Activated CD4-positive, CD25-positive, alpha-beta regulatory T cell treated with anti-CD3 and anti-CD28 coated beads, Interleukin-2, amount 50 U/mL, for 24 hours (primary cell): ENCODE results near the gene IL25.
"Not testable (repeated sequence)": the region's sequence is repeated elsewhere in the genome, so short reads cannot be mapped to it uniquely, and the experiment has no call there.

Experiments
- ATAC-seq, 2 donors: fragments of 150-1000 bp; cut with Tn5 transposase; one replicate each; pipeline ENCODE4 v1.10.0; 2021; ENCODE audit warnings: mild to moderate bottlenecking in 1 of 2, moderate library complexity in 1 of 2

IL25 gene

GRCh38 chr14:23372509-23372908 is at the start of gene IL25:
Gene IL25, plus strand, starts transcription at chr14:23372809.
- no peak for ATAC-seq

DNA sequence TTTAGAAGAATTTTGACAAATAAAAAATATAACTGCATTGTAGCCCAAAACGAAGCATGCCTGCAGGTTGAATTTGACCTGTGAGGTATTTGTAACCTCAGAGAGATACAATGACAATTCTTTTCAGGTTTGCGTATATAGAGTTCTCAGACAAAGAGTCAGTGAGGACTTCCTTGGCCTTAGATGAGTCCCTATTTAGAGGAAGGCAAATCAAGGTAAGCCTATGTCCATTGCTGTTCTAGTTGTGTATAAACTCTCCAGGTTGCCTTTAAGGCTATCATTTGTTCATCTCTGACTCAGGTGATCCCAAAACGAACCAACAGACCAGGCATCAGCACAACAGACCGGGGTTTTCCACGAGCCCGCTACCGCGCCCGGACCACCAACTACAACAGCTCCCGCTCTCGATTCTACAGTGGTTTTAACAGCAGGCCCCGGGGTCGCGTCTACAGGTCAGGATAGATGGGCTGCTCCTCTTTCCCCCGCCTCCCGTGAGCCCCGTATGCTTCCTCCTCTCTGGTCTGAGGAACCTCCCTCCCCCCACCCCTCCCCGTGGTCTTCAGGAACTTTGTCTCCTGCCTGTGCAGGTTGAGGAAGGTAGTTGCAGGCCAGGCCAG is 48.7 kb upstream of the IL25 start:
- ATAC-seq, result no peak

- ATAC-seq, result no peak
These were observed 48.2 kb upstream of the IL25 start for GRCh38 chr14:23324455-23324846.

DNA sequence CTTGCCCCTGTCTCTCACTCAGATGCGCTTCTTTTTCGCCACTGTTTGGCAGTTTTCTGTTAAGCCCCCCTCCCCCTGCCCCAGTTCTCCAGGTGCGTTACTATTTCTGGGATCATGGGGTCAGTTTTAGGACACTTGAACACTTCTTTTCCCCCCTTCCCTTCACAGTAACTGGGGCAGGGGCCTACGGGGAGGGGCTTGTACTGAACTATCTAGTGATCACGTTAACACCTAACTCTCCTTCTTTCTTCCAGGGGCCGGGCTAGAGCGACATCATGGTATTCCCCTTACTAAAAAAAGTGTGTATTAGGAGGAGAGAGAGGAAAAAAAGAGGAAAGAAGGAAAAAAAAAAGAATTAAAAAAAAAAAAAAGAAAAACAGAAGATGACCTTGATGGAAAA is 47.6 kb upstream of the IL25 start:
- ATAC-seq, result no peak

DNA sequence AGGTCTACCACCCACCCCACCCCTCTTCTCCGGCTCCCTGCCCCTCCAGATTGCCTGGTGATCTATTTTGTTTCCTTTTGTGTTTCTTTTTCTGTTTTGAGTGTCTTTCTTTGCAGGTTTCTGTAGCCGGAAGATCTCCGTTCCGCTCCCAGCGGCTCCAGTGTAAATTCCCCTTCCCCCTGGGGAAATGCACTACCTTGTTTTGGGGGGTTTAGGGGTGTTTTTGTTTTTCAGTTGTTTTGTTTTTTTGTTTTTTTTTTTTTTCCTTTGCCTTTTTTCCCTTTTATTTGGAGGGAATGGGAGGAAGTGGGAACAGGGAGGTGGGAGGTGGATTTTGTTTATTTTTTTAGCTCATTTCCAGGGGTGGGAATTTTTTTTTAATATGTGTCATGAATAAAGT is 46.9 kb upstream of the IL25 start:
- not testable (repeated sequence) for ATAC-seq

DNA sequence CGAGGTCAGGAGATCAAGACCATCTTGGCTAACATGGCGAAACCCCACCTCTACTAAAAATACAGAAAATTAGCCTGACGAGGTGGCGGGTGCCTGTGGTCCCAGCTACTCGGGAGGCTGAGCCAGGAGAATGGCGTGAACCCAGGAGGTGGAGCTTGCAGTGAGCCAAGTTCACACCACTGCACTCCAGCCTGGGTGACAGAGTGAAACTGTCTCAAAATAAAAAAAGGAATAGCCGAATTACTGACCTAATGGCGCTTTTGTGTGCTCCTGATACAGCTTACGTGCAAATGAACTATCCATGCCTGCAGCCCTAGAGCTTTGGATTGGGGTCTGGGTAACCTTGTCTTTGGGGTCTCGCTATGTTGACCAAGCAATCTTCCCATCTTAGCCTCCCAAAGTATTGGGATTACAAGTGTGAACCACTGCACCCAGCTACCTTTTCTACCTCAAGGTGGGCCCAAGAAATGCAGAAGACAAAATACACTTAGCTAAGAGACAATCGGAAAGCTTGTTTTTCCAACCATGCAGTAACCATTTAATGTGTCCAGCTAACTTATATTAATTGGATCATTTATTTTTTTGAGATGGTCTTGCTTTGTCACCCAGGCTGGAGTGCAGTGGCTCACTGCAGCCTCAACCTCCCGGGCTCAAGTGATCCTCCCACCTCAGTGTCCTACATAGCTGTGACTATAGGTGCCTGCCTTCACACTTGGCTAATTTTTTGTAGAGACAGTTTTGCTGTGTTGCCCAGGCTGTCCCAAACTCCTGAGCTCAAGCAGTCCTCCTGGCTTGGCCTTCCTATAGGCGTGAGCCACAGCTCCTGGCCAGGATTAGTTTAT is 45.9 kb upstream of the IL25 start:
- ATAC-seq, result no peak

DNA sequence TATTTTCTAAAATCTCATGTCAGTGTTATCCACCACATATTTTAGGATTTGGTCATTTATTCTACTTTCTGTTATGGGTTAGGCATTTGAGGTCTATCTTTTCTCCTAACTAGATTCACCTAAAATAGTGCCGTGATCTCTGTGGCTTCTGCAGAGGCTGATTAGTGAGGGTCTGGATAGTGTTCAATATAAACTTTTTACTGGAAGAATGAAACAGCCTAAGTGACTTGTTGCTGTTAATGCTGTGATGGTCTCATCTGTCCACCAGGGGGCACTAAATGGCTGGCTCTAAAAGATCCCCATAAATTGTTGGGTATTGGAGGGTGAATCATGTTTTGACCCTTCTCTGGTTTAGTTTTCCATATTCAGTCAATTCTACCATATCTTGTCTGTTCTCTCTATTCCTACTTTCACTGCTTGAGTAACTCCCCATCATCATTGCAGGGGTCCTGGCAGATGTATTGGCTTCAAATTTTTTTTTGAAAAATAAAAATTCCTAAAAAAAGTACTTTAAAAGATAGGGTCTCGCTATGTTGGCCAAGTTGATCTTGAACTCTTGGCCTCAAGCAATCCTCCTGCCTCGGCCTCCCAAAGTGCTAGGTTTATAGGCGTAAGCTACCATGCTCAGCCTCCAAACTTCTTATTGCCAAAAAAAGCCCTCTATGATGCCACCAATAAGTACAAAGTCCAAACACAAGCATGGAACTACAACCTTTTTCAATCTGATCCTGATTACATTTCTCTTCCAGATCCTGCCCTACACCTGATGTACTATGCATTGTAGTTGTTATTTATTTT is 44.5 kb upstream of the IL25 start:
- ATAC-seq, result peak; percentile 51 to 65

- no peak for ATAC-seq
These were observed 37.0 kb upstream of the IL25 start for GRCh38 chr14:23335623-23336022.

GRCh38 chr14:23339506-23340268 is 32.9 kb upstream of the IL25 start:
- ATAC-seq, result no peak

- ATAC-seq, result no peak
These were observed 28.1 kb upstream of the IL25 start for GRCh38 chr14:23344481-23344880.

DNA sequence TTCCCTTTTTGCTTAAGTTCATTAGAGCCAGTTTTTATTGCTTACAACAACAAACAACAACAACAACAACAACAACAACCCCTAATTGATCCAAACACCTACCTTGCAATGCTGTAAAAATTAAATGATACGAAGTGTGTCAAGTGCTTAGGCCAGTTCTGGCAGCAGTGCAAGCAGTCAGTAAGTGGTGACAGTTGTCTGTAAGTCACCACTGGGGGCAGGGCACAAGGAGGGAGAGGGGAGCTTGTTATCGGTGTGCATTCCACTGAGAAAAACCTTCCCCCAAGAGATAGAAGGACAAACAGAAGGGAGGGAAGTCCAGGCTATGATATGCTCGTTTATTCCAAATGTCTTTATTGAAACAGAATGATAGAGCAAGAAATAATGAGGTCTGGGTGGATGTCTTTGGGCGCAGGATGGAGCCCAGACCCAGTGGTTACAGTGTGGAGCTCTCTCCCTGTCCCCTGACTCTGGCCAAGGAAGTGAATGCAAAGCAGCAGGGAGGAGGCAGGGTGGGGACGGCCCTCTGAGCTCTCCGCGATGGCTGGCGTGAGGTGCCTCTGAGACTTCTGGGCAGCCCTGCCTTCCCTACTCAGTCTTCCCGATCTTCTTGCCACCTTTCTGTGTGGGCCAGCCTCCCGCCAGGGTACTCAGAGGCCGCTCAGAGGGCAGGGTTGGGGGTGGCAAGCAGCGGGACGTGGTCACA is 26.5 kb upstream of the IL25 start:
- no peak for ATAC-seq

DNA sequence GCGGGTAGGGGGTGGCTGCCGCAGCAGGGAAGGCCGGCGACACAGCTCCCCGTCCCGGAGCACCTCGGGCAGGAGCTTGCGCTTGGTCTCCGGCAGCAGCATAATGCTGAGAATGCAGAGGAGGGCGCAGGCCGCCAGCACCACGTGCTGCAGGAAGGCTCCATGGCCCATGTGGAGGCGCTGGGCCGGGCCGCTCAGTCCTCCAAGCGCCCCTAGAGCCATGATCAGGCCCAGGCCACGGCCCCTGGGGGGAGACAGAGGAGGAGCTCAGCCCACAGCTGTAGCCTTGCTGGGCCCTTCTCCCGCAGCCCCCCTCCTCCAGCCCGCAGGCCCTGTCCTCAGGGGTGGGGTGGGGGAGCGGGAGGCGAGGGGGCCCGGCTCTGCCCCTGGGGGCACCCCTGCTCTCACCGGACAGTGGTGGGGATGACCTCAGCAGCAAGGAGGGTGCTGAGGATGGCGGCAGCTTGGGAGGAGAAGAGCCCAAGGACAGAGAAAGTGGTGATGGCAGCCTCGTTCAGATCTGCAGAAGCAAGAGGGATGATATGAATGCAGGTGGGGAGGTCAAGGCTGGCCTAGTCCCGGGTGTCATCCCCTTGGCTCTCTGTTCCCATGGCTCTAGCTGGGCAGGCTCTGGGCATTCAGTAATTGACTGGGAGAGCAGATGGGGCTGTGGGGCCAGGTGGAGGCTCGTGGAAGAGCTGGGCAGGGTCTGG is 25.8 kb upstream of the IL25 start:
- no peak for ATAC-seq

DNA sequence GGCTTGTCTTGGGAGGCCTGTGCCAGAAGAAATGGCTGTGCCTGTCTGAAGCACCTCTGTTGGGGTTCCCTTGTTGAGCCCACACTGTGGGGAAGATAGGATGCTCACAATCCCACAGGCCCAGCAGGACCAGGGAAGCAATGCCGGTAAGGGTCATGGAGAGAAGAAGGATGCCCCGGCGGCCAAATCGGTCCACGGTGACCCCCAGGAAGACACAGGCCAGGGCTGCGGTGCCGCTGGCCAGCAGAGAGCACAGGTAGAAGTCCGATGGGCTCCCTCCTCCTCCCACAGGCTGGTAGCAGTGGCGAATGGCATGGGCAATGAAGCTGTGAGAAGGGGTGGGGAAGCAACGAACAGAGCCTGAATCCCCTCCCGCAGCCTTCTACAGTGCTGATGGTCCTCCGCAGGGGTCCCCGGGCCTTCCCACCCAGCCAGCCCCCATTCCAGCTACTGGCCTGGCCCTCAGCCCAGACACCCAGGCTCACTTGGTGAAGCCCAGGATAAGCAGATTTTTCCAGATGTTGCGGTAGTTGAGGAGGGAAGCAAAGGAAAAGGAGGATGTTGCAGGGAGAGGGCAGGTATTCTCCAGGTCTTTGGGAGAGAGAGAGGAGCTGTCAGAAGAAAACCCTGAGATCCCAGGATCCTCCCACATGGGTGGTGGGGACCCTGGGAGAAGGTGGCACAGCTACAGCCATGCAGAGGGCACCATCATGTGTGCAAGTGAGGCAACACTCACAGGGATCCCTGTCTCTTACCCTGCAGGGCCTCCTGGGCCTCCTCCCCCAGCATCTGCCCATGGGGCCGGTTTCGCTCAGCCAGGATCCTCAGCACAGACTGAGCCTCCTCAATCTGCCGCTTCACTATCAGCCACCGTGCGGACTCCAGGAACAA is 25.0 kb upstream of the IL25 start:
- no peak for ATAC-seq

DNA sequence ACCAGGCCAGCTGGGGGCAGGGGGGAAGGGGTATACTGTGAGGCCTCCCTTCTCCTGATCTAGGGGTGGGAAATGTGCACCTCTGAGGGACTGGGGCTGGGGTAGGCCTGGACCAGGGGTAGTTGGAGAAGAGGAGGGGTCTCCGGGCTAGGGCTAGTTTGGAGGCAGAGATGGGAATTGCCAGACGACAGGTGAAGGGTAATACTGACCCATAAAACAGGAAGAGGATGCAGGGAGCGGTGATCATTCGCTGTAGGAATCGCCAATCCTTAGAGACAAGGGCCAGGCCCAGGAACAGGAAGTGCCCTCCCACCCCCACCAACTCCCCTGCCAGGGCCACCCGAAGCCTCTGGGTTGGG is 24.3 kb upstream of the IL25 start:
- ATAC-seq, result no peak

GRCh38 chr14:23349156-23349845 is 23.3 kb upstream of the IL25 start:
- ATAC-seq, result no peak

- no peak for ATAC-seq
These were observed 20.7 kb upstream of the IL25 start for GRCh38 chr14:23351681-23352505.

DNA sequence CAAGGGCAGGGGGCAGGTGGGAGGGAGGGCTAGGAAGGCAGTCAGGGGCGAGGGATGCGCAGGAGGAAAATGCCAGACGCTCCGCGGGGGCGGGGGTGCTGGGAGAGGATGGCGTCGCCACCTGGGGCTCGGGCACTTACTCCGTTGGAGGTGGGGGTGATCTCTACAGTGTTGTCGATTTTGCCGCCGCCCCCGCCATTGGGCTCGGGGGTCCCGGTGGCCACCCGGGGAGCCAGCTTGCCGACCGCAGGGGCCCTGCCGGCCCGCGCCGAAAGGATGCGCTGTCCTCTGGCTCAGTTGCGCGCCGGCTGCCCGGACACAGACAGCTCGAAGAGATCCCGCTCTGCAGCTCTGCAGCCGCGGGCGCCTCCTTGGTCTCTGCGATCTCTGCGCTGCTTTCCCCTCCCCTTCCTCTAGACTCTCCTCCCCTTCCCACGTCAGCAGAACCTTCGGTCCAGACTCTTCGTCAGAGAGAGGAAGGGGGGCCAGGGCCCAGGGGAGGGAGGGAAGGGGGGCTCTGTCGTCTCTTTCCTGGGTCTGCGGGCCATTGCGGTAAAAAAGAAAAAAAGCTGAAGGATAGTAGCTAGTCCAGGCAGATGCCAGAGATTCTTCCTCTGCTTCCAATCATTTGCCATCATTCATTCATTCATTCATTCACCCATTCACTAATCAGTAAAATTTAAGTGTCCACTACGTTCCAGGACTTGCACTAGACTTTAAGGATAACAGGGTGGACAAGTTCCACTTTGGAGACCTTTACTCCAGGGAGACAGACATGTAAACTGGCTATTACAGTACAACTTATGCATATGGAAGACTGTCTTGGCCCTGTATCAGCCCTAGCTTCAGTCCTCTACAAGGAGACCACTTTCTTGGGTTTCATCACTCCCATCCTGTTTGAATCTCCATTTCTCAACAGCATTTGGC is 19.8 kb upstream of the IL25 start, which contains the start of gene SLC22A17:
Gene SLC22A17 (minus strand): TSS at position 382 of the 927 bp plus-strand sequence.
- peak; percentile 83 to 85 for ATAC-seq

GRCh38 chr14:23353433-23353780 is 19.2 kb upstream of the IL25 start:
- ATAC-seq, result no peak
